HG02884 (cell line): ENCODE measurements around the gene GPR149.
"Not testable (repeated sequence)": the region's sequence is repeated elsewhere in the genome, so short reads cannot be mapped to it uniquely, and the experiment has no call there.

ENCODE experiments used
- ATAC-seq: cut with Tn5 transposase; IDR thresholded peaks from one replicate; pipeline ENCODE4 v1.9.1; 2021; ENCODE audit warnings: mild to moderate bottlenecking, moderate library complexity; ENCODE audit not compliant: unreplicated experiment

Gene GPR149, protein sequence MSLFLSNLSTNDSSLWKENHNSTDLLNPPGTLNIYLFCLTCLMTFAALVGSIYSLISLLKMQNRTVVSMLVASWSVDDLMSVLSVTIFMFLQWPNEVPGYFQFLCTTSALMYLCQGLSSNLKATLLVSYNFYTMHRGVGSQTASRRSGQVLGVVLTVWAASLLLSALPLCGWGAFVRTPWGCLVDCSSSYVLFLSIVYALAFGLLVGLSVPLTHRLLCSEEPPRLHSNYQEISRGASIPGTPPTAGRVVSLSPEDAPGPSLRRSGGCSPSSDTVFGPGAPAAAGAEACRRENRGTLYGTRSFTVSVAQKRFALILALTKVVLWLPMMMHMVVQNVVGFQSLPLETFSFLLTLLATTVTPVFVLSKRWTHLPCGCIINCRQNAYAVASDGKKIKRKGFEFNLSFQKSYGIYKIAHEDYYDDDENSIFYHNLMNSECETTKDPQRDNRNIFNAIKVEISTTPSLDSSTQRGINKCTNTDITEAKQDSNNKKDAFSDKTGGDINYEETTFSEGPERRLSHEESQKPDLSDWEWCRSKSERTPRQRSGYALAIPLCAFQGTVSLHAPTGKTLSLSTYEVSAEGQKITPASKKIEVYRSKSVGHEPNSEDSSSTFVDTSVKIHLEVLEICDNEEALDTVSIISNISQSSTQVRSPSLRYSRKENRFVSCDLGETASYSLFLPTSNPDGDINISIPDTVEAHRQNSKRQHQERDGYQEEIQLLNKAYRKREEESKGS

DNA sequence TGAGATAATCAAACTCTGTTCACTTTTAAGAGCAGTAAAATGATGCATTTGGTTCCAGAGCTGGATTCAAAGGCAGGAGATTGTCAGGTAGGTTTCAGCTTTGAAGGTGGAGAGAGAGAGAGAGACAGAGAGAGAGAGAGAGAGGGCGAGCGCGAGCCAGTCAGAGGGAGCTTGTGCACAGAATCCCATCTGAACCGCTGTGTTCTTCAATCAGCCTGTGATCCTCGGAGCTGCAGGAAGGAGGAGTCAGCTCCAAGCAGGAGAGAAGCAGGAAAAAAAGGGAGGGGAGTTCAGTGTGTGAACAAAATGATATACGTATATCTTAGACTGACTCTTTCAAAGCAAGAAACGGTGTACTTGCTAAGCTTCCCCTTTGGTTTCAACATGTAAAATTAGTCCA, at the start of gene GPR149:
GPR149 (minus strand) TSS at position 177 of the 400 bp plus-strand sequence. CDS start 575 bp downstream, outside the sequence.
- ATAC-seq = no peak

DNA sequence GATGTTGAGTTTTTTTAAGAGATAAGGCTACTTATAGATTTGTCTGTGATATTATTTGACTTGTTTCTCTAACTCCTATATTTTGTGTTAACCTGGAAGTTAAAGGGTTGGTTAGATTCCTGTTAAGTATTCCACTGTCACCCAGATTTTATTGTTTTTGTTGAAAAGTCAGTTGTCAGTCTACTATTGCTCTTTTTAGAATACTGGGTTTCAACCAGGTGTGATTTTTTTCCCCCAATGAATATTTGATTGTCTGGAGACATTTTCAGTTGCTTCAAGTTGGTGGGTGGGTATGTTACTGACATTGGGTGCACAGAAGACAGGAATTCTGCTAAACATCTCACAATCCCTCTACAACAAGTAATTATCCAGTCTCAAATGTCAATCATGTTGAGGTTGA, 43.8 kb upstream of the GPR149 start:
- ATAC-seq = no peak

DNA sequence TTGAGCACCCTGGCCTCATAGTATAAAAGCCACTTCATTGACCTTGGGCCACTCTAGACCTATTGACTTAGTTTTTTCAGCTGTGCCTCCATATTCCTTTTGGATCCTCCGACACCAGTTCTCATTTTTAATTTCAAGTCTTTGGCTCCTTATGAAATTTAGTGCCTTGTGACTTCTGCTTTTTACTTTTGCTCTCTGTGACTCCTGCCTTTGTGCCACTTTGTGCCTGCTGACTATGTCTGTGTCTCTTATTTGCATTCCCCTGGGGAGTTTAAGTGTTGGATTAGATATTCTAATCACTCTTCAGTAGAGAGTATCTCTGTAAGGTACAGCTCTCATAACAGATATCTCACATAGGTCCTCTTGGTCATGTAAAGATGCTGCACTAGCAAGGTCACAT, 39.6 kb upstream of the GPR149 start:
- no peak for ATAC-seq

DNA sequence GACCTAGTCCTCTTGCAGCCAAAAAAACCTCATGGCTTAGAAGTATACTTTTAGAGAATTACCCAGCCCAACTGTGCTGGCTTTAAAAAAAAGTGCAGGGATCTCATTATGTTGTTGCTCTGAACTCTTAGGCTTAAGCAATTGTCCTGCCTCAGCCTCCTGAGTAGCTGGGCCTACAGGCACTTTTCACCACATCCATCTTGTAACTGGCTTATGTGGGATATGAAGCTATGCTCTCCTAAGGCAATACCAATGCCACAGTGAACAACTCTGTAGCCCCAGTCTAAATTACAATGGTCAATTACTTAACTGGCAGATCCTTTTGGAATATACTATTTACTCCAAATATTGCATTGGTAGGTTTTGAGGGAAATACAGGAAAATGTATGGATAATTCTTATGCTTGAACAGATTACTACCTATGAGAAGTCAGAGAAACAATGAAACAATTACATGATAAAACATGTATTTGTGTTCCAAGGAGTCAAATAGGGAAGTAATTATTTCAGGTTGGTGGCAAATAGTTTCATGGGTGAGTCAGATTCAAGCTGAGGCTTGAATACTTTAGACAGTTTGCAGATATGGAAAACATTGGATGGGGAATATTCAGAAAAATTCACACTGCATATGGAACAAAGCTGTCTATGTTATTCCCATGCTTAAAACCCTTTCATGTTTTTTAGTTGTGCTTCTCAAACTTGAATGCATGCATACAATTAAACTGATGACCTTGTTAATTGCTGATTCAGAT, 34.6 kb upstream of the GPR149 start:
- ATAC-seq = no peak

DNA sequence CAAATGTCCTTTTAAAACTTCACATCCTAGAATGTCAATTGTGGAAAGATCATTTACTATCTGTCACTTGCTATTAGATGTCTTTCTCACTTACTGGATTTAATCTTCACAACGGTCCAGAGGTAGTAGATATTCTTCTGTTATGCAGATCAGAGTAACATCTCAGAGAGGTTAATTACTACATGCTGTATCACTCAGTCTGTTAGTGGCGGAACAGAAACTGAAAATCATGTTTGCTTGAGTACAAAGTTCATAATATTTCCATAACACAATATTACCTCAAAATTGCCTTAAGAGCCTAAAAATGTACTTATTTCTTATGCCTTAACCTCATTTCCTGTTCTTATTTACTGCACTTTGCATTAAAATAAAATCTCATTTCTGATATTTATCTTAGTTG, 28.6 kb upstream of the GPR149 start:
- ATAC-seq = no peak

DNA sequence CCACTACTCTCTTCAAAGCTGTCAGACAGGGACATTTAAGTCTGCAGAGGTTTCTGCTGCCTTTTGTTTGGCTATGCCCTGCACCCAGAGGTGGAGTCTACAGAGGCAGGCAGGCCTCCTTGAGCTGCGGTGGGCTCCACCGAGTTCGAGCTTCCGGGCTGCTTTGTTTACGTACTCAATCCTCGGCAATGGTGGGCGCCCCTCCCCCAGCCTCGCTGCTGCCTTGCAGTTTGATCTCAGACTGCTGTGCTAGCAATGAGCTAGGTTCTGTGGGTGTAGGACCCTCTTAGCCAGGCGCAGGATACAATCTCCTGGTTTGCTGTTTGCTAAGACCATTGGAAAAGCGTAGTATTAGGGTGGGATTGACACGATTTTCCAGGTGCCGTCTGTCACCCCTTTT, 9.1 kb upstream of the GPR149 start:
- ATAC-seq = not testable (repeated sequence)

DNA sequence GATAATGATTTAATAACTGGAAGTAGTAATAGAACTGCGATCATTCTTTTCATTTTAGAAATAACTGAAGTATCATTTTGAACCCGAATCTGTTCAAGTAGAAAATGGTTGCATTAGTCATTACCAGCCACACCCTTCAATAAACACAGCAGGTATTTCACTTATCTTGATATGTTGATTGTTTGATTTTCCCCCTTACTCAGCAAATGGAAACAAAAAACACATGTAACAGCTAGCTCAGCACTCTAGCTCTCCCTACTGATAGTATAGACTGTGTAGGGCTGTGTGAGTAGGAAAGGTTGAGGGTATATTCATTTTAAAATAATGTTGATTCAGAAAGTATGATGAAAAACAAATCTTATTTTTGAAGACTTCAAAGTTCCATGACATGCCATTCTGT, 1.1 kb upstream of the GPR149 start:
- no peak for ATAC-seq

DNA sequence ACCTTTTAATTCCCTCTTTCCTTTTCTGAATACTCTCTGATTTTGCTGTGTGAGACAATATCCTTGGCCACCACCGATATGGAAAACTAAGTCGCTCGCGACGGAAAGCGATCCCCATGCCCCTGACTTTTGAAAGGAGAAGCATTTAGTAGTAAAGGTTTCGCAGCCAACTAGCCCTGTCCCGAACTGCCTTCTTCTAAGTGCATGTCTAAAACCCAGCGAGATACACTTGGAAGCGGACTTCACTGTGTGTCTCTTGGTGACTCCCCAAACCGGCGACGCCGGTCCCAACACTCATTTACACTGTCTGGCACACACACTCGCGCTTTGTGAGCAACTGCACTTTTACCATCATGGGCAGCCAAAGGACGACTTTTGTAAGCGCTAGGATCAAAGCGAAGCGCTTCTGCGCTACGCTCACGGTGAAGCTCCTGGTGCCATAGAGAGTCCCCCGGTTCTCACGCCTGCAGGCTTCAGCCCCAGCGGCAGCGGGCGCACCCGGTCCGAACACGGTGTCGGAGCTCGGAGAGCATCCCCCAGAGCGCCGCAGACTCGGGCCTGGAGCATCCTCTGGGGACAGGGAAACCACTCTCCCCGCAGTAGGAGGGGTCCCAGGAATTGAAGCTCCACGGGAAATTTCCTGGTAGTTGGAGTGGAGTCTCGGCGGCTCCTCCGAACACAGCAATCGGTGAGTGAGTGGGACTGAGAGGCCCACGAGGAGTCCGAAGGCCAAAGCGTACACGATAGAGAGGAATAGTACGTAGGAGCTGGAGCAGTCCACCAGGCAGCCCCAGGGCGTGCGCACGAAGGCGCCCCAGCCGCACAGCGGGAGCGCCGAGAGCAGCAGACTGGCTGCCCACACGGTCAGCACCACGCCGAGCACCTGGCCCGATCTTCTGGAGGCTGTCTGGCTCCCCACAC, 1.4 kb downstream of the GPR149 start:
- no peak for ATAC-seq

DNA sequence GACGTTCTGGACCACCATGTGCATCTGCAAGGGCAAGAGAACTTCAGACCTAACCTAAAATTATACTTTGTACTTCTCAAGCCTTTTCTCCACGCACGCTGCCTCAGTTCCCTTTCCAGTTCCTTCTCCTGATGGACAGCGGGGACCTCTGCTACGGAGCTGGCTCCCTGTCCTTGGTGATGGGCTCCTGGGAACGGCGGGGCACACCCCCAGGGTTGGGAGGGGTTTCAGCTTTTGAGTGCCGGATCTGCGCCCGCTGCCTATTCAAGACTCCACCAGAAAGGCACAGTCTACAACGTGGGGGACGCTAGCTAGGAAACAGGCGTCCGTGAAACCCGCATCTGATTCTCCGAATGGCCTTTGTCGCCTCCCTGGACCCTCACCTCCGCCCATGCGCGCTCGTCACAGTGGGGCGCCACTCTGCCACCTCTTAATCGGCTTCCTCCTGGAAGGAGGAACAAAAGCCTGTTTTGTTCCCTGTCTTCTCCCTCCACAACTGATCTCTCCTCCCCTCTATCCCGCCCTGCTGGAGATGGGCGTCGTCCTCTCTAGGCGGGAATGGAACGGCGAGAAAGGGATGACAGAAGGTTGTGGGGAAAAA, 2.2 kb downstream of the GPR149 start:
- ATAC-seq = no peak

DNA sequence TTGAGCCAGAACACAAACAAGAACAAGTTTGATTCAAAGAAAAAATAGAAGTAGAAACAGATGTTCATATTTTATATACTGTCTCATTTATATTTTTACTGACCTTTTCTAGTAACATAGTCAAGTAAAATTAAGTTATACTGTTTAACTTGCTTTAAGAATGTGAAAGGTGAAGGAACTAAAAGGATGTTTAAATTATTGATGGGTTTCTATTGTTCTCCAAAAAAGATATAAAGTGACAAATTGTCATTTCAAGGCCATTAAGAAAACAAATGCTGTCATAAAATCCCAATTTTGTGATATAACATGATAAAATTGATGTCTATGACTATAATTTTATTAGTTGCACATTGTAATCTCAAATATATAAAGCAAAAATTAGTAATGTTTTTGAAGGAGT, 7.3 kb downstream of the GPR149 start:
- ATAC-seq = no peak

DNA sequence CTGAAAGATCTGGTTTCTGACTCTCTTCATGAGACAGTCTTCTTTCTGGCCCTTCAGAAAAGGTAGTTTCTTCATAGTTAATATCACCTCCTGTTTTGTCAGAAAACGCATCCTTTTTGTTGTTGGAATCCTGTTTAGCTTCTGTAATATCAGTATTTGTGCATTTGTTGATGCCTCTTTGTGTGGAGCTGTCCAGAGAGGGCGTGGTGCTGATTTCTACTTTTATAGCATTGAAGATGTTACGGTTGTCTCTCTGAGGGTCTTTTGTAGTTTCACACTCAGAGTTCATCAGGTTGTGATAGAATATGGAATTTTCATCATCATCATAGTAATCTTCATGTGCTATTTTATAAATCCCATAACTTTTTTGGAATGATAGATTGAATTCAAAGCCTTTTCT, 8.9 kb downstream of the GPR149 start:
- ATAC-seq = no peak

DNA sequence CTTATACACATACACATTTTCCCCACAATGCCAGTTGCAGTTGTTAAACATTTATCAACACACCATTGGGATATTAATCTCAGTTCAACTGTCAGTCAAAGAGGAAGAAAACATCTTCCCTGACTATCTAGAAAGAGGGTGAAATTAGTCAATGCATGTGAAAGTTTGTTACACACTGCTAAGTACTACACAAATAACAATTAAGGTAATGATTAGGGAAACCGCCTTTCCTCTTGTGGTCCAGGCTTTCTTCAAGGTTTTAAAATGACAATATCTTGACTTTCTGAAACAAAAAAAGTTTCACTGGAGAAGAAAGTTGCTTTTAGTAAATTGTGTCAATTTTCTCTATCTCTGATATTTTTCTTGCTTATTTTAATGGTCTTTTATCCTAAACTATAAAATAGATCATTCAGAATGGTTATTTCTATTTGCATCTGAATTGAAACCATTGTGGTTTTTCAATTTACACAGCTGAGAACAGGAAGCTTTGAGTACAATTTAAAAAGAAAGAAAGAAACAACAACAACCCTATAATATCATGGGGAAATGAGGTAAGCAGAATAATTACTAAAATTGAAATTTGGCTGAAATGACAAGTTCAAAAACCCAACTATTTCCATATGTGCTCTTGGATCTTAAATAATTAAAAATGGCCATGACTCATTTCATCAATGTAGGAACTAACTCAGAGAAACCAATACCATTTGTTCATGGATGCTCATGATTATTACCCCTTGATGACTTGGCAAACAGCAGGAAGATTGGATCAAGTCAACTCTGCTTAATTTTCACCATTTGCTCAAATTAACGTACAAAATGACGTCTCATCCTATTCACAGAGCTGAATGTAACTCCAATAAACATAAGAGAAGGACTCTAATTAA, 31.7 kb downstream of the GPR149 start:
- peak; percentile 95 for ATAC-seq

DNA sequence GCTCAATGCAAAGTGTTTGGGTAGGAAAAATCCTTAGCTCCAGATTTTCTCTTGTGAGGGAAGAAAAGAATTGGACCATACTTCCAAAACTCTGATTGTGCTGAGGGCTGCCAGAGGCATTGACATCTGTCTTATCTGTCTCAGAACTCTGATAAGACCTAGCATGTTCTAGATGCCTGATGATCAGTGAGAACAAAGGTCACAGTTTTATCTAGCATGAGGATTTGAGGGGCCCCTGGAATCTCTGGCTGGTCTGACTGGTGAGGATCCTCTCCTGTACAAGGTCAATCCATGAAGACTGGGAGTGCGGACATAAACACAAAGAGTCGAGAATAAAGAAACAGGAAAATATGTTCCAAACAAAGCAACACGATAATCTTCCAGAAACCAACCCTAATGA, 40.1 kb downstream of the GPR149 start:
- ATAC-seq = no peak

DNA sequence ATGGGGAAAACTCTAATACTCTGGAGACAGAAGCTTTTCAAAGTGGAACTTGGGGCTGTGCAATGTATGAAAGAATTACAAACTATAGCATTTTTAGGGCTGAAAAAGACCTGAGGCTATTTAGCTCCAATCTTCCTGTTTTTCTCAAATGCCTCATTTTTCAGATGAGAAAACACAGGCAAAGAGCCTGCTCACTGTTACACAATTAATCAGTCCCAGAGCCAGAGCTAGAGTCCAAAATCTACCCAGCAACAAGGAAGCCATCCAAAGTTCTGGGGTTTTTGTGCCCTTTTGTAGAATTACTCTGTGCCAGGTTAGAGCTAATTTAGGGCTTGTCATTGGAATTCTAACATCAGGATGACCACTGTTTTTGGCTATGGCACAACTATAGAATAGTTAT, 45.5 kb downstream of the GPR149 start:
- ATAC-seq = no peak

DNA sequence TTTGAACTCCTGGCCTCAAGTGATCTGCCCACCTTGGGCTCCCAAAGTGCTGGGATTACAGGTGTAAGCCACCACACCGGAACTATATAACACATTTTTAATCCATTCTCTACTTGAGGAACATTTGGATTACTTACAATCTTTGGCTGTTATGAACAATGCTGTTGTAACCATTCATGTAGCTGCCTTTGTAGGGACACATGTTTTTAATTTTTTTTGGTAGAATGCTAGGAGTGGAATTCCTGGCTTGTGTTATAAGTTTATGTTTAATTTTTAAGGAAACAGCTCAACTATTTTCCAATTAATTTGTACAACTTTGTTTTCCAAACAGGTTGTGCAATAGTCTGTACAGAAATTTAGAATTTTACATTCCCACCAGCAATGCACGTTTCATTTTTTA, 51.7 kb downstream of the GPR149 start:
- no peak for ATAC-seq

DNA sequence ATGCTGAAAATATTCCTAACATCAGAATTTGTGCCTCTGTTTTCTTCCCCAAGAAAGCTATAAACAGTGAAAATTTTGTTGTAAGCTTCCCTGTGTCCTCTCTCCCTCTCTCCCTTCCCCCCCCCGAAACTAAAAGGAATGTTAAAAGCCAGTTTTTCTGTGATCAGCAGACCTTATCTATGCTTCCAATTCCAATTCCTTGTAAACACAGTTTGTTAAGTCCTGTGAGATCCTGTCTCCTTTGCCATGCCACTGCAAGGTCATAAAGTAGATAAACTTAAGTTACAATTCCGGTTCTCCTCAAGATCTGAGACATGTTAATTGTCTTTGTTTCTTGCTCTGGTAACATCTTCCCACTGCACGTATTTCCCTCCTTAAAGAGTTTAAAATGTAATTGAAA, 62.8 kb downstream of the GPR149 start:
- no peak for ATAC-seq

DNA sequence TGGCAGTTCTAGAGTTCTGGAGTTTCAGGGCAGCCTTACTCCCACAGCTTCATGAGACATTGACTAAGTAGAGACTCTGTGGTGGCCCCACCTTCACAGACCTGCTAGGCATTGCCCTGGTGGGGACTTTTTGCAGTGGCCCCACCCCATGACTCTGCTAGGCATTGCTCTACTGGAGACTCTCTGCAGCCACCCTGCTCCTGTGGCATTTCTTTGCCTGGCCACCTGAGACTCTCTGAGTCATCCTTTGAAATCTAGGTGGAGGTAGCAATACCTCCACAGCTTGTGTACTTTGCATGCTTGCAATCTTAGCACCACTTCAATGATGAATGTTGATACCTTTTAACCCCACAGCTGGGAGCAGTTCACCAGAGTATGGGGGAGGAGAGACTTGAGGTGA, 65.1 kb downstream of the GPR149 start:
- ATAC-seq = no peak

DNA sequence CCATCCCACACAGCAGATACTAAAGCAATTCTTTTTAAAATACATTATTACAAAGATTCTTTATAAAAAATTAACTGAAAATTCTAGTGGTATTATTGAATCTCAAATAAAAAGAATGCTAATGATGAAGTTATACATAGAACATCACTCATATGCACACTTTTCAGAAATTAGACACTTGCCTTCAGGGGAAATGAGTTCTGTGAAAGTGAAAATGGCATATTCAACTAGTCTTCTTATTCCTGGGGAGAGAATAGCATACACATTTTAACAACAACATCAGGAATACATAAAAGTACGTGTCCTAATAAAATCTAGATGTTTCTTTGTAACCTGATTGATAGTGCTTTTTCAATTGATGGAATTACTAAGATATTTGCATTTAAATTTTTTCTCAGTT, 68.9 kb downstream of the GPR149 start:
- ATAC-seq = no peak

DNA sequence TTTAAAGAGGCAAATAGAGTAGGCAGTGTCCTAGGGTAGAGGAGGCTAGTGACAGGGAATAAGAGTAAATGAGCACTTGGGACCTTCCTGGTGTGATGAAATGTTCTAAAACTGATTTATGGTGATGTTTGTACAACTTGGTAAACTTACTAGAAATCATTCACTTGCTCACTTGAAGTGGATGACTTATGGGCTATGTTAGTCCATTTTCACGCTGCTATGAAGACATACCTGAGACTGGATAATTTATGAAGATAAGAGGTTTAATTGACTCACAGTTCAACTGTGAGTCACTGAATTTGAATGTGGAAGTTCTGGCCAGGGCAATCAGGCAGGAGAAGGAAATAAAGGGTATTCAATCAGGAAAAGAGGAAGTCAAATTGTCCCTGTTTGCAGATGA, 74.0 kb downstream of the GPR149 start:
- ATAC-seq = no peak
